GM21367 (cell line): ENCODE measurements around the gene SMR3B.

ENCODE experiments used
- ATAC-seq: cut with Tn5 transposase; IDR thresholded peaks from one replicate; pipeline ENCODE4 v1.9.1; 2021; ENCODE audit not compliant: unreplicated experiment

Gene SMR3B

DNA sequence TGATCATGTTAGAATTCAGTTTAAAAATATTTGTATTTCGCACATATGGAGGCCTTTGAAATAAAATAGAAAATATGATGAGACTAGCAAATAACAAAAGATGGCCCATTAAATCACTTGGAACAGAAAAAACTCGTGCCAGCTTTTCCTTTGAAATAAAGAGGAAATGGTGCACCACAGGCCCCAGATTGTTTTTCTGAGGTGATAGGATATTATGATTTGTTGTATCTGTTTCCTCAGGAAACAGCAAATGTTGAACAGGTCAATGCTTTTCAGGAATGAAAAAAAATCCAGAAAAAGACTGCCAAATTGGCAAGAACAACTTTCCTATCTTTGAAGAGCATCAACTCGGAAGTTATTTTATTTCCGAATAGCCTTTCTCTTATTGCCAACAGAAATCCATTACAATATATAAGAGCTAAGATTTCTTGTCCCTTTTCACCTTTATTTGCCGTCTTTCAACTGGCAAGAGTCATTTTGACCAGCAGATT is at the start of gene SMR3B:
Gene SMR3B (plus strand): TSS at position 441 of the 491 bp plus-strand sequence. CDS start 1,380 bp downstream, outside the sequence.
- ATAC-seq: no peak

DNA sequence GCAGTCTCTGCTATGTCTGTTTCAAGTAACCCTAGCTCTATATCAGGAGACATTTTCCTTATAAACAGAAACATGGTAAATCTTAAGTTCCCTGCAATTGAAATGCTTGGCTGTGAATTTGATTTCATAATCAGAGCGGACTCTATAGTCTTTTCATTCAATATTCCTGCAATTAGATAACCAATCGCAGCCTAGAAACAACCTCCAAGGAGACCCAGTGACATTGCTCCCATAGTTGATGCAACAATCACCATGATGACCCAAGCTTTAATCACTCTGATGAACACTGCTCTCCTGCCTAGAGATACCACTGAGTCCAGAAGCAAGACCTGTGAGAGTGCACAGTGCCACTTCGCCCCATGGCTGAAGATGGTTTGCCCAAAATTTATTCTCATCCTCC is 48.2 kb upstream of the SMR3B start, which contains the start of gene CABS1:
Gene CABS1 (plus strand): TSS at position 301 of the 400 bp plus-strand sequence. CDS start 59 bp downstream, at position 360.
- ATAC-seq: no peak

DNA sequence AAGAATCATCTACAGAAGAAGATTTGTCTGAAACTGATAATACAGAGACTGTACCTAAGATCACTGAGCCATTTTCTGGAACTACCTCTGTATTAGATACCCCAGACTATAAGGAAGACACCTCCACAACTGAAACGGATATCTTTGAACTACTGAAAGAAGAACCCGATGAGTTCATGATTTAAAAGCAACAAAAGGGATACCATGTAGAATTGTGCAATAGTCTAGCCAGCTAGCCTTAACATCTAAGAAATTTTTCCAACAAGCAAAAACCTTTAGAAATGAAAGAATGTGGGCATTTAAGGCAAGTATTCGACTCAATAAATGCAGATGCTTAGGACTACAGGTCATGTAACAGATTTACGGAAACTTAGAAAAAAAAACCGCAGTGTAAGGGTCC is 46.9 kb upstream of the SMR3B start:
- no peak for ATAC-seq

DNA sequence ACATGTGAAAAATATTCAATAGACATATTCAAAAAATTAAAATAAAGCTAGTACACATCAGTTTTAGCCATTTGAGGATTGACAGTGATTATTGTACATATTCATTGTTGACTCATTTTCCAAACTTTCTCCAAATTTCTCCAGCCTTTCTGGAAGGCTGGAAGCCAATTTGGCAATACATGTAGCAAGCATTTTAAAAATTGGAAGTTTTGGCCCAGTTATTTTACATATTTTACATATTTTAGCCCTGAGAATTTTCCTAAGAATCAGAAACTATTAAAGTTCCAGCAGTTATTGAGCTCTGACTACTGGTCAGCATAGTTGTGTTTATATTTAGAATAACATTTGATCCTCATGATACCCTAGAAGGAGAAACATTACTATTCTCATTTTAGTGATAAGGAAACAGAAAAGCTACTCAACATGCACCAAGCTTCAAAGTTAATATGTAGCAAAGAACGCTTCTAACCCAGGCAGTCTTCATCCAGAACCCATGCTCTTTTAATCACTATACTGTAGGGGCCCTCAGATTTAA is 45.0 kb upstream of the SMR3B start:
- ATAC-seq: no peak

DNA sequence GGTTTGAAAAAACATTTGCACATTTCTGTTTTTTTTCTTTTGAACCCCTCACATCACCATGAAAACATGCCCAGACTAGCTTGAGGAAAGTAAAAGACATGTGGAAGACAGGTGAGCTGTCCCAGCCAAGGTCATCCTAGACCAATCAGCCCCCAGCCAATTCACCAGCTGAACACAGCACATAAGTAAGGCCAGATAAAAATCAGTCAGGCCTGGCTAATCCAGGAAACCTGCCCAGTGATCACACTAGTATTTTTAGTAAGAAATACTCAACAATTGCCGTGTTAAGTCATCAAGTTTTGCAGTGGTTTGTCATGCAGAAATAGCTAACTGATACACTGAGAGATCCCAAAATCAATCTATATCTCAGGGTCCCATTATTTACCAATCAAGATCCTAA is 26.7 kb upstream of the SMR3B start:
- no peak for ATAC-seq

DNA sequence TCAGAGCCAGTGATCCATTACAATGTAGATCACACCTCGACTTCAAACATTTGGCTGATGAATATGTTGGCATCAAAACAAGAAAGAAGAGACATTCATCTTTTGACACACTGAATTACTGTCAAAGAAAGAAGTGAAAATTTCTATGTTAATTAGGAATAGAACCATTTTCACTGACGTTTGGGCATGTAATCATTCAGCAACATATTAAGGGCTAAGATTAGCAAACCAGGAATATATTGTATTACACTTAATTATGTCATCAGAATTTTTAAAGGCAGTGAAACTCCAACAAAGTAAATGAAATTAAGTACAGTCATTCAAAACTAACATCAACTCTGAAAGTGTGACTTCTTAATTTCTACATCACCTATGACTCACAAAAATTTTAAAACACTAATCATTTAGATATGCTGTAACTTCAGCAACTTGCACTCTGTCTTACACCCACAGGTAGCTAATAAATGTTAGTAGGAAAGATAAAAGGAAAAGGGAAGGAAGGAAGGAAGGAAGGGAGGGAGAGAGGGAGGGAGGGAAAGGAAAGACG is 23.7 kb upstream of the SMR3B start:
- no peak for ATAC-seq

DNA sequence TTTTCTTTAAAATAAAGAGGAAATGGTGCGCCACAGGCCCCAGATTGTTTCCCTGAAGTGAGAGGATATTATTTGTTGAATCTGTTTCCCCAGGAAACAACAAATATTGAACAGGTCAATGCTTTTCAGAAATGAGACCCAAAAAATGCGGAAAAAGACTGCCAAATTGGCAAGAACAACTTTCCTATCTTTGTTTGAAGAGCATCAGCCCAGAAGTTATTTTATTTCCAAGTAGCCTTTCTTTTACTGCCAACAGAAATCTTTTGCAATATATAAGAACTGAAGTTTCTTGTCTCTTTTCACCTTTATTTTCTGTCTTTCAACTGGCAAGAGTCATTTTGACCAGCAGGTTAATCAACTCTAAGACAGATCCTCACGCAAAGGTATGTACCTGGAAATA is 22.5 kb upstream of the SMR3B start, which contains the start of gene SMR3A:
Gene SMR3A (plus strand): TSS at position 301 of the 400 bp plus-strand sequence. CDS start 1,356 bp downstream, outside the sequence.
- ATAC-seq: no peak

DNA sequence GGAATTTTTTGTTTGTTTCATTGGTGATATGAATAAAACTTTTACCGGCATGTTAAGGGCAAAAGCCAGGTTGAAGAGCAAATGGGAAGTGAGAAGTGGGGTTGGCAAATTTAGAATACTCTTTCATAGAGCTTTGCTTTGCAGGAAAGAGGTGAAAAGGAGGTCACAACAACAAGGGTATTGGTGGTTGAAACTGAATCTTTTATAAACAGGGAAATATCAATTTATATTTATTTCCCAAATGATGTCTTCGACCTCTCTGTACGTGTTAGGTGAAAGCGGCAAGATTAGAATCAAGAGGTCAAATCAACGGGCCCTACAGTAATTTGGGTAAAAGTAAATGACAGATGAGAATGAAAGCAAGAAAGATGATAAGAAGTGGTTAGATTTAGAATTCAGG is 18.9 kb upstream of the SMR3B start:
- peak; percentile 47 for ATAC-seq

DNA sequence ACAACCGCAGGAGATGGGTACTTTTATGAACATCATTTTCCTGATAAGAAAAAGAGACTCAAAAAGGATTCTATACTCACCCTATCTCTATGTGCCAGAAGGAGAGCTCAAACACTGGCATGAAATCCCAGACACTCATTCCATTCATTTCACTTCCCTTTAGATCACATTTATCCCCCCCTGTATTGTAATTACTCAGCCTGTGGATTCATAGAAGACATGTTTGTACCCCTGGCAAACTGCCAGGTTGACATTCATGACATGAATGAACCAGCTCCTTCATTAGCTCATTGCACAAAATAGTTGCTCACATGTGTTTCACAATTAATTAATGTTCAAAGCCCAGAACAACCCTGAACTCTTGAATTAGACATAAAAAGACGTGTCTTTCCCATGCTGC is 17.5 kb upstream of the SMR3B start:
- ATAC-seq: no peak

DNA sequence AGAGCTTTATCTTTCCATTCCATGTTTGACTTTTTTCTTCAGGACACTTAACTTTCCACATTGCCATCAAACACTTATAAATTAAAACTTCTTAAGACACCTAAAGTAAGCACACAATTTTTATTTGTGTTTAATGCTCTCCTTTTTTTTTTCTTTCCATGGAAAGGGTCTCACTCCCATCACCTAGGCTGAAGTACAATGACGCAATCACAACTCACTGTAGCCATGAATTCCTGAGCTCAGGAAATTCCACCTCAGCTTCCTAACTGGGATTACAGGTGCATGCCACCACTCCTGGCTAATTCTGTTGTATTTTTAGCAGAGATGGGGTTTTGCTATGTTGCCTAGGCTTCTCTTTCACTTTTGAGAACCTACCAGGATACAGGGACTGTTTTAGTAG is 15.1 kb upstream of the SMR3B start:
- no peak for ATAC-seq

DNA sequence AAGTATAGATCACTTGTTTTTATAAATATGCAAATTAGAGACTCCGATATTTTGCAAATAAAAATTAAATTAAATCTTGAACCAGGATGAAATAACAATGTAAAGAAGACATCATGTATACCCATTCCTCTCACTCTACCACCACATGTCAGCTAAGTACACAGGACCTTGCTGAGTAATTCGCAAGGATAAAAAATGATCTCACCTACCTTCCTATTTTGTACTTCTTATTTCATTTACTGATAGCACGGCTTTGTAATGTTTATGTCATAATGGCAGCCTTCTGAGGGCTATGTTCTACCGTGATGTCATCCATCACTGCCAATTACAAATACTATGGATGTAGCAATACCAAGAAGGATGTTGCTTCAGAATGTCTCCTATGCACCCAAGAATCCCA is 10.9 kb upstream of the SMR3B start:
- no peak for ATAC-seq

DNA sequence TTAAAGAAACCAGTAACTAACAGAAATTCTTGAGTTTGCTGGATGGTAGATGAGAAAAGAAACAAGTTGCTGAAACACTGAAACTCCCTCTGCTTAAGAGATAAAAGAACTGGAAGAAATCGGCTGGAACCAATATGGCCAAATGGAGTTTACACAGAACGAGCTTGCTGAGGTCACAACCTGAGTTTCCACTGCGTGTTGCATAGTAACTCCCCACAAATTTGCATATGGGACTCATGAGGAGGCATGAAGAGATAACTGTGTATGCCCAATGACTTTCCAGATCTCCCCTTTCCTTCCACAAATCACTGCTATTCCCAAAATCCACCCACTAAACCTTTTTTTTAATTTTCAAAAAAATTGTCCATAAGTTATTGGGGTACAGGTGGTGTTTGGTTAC is 10.2 kb upstream of the SMR3B start:
- no peak for ATAC-seq

DNA sequence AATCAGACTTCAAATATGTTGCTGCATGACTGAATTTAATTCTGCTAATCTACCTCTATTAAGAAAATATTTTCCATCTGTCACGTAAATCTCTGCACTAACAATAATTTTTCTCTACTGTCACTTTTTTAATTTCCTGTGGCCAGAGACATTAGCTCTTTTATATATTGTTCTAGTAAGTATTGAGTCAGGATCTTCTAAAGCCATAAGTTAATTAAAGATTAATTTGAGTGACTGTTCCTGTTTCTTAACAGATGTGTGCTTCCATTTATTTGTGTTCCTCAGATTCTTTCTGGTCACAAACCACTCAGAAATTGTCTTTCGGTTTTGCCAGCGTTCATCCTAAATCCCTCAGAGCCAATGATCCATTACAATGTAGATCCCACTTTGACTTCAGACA is 2.4 kb upstream of the SMR3B start:
- no peak for ATAC-seq

DNA sequence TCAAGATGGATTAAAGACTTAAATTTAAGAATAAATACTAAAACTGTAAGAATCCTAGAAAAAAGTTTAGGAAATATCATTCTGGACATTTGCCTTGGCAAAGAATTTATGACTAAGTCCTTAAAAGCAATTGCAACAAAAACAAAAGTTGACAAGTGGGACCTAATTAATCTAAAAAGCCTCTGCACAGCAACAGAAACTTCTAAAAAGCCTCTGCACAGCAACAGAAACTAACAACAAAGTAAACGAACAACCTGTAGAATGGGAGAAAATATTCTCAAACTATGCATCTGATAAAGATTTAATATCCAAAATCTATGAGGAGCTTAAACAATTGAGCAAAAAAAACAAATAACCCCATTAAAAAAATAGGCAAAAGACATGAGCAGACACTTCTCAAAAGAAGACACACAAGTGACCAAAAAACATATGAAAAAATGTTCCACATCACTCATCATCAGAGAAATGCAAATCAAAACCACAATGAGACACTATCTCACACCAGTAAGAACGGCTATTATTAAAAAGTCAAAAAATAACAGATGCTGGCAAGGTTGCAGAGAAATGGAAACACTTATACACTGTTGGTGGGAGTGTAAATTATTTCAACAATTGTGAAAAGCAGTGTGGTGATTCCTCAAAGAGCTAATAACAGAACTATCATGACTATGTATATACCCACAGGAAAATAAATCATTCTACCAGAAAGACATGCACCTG is 9.3 kb downstream of the SMR3B start:
- ATAC-seq: peak; percentile 44

DNA sequence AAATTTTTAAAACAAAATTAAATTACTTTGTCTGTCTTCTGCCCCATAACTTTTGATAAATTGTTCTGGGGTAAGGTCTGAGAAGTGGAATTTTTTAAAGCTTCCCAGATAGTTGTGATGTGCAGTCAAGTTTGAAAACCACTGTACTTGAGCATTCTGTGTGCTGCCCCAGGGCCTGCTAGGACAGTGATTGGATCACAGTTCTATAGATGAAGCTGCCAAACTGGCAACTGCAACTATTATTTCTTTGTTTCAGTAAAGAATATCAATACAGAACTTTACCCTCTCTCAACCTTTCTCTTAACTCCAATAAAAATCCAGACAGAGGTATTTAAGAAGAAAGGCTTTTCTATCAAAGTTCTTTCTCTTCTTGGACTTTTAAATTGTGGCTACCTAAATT is 14.6 kb downstream of the SMR3B start, which contains the start of gene OPRPN:
Gene OPRPN (plus strand): TSS at position 361 of the 400 bp plus-strand sequence. CDS start 1,346 bp downstream, outside the sequence.
- ATAC-seq: no peak

DNA sequence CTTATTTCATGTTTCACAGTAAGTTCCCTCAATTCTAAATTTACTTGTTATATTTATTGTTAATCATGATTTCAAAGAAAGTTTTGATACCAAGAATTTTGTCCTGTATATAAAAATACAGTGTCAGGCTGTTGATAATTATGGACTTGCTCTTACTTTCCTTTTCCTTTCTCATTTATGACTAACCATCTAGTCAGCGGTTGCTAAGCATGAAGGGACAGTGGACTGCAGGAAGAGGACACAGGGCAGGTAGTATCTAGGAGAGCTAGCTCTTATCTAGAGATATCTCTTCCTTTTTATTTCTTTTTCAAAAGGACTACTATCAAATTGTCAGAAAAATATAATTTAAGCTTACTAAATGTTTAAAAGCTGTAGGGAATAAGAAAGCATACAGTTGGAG is 16.4 kb downstream of the SMR3B start:
- no peak for ATAC-seq

DNA sequence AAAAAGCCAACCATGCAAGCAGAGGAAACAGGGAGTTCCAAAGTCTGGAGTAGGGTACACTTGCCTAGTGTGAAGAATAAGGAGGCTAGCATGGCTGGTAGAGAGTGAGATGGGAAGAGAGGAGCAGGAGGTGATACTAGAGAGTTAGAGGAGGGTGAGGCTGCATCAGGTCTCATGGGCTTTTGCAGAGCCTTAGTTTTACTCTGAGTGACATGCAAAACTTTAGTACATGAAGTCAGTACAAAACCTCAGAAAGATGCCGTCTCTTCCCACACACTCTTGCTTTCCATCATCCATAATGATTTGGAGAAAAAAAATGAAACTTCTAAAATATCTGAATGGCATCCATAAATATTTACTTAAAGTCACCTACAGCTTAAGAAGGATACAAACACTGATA is 19.8 kb downstream of the SMR3B start:
- peak; percentile 56 for ATAC-seq

DNA sequence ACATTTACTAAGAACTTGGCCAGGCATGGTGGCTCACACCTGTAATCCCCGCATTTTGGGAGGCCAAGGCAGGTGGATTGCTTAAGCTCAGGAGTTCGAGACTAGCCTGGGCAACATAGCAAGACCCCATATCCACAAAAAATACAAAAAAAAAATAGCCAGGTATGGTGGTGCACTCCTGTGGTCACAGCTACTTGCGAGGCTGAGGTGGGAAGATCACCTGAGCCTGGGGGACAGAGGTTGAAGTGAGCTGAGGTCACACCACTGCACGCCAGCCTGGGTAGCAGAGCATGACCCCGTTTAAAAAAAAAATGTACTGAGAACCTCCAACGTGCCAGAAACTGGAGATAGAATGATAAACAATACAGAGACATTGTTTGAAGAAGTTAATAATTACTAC is 22.8 kb downstream of the SMR3B start:
- ATAC-seq: no peak

DNA sequence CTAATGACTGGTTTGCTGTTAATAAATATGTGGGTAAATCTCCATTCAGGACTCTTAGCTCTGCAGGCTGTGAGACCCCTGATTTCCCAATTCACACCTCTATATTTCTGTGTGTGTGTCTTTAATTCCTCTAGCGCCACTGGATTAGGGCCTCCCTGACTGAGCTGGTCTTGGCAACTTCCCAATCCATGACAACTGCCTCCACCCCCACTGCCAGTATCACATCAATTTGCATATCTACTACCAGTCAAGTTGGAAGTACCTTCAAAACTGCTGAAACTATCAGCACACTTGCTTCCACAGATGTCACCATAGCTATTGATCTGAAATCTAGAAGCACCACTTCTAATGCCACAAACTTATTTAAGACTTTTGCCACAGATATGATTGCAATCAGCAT is 42.4 kb downstream of the SMR3B start:
- ATAC-seq: no peak

DNA sequence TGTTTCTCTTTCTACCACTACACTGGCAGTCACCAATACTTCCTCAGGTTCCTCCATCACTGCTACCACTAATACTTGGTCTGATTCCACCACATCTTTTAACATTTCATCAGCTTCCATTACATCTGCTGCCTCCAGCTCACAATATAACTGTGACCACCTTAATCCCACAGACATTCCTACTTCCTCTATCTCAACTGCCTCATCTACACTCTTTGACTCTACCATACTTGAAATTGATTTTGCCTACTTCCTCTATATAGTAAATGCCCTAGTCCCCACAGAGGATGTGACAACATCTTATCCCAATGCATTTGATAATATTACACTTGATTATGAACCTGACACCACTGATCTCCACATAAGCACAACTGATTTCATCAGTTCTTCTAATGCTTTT is 43.9 kb downstream of the SMR3B start:
- ATAC-seq: no peak

DNA sequence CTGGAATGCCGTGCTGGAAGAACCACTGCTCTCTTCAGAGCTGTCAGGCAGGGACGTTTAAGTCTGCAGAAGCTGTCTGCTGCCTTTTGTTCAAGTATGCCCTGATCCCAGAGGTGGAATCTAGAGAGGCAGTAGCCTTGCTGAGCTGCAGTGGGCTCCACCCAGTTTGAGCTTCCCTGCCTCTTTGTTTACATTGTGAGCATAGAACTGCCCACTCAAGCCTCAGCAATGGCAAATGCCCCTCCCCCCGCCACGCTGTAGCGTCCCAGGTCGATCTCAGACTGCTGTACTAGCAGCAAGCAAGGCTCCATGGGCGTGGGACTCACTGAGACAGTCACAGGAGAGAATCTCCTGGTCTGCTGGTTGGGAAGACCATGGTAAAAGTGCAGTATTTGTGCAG is 54.3 kb downstream of the SMR3B start:
- no peak for ATAC-seq
